Body of pancreas (tissue), 4 donors: ENCODE results near the gene UBE2I.

Source experiments
- CTCF ChIP-seq, 7 experiments: fragments of 450-650 bp in 4 of 7; fragments of 200-600 bp in 3 of 7; sonication (generic) in 3 of 7; IDR thresholded peaks; one replicate each; pipeline ENCODE4 v1.5.1; 2016 to 2019; ENCODE audit warnings: antibody characterized with exemption in 7 of 7
- POLR2A ChIP-seq, 3 donors: fragments of 450-650 bp; IDR thresholded peaks; one replicate each; pipeline ENCODE4 v1.6.1; 2016; ENCODE audit warnings: antibody characterized with exemption in 3 of 3, mild to moderate bottlenecking in 2 of 3

- TF ChIP-seq POLR2A (IDR thresholded peaks at IDR 0.05) (no peak), CTCF (IDR thresholded peaks at IDR 0.05) (no peak)
Measured at GRCh38 chr16:1350691-1351090, 41.3 kb downstream of the UBE2I start.
